SK-N-SH (cell line): ENCODE measurements around the gene ALOXE3. TPM values are rescaled to one million over a fixed set of nuclear protein-coding genes. Genes with fewer than 3 reads are reported as not detected.

ENCODE experiments used
- CTCF ChIA-PET: fragments of 300-600, 350-600 bp; formaldehyde crosslinking; extraction: SDS; loops from one replicate; lab custom pipeline; 2021; lab: Yijun Ruan, JAX
- POLR2A ChIA-PET: fragments of 350-600 bp; sonication (Branson Sonifier 250); formaldehyde crosslinking; extraction: SDS; loops from one replicate; lab custom pipeline; 2020; ENCODE audit warnings: antibody characterized with exemption, inconsistent platforms; lab: Yijun Ruan, JAX
- DNase-seq: peaks from one replicate; pipeline ENCODE4 v3.0.0; 2012
- H2AFZ ChIP-seq: fragments of 200-600 bp; sonication (generic); 2 replicates; pipeline ENCODE4 v1.8.1; 2016; ENCODE audit warnings: antibody characterized with exemption, mild to moderate bottlenecking, low read depth
- H3F3A ChIP-seq: fragments of 200-600 bp; sonication (generic); replicated peaks from 2 replicates; pipeline ENCODE3; 2016; ENCODE audit warnings: antibody characterized with exemption, mild to moderate bottlenecking; ENCODE audit not compliant: insufficient read depth
- H3K27ac ChIP-seq, 2 experiments: fragments of 200-500 bp in 1 of 2; fragments of 200-600 bp in 1 of 2; sonication (Bioruptor generic) in 1 of 2; sonication (generic), shearing (Covaris generic) in 1 of 2; 2 replicates each; pipeline versions ENCODE4 v1.5.1 to v1.6.1; 2014 to 2016; ENCODE audit warnings: low read depth in 2 of 2, inconsistent platforms in 1 of 2, low read length in 1 of 2, mild to moderate bottlenecking in 1 of 2, mixed read lengths in 1 of 2
- H3K27me3 ChIP-seq: fragments of 200-600 bp; sonication (generic), shearing (Covaris generic); 2 replicates; pipeline ENCODE4 v1.6.1; 2016; ENCODE audit warnings: mixed run types; ENCODE audit not compliant: insufficient read depth
- H3K36me3 ChIP-seq, 2 experiments: fragments of 200-500 bp in 1 of 2; fragments of 200-600 bp in 1 of 2; sonication (Bioruptor generic) in 1 of 2; sonication (generic) in 1 of 2; replicated peaks in 1 of 2; 2 replicates each; pipeline versions ENCODE3 to v1.5.1; 2014 to 2016; ENCODE audit warnings: low read length in 1 of 2, mild to moderate bottlenecking in 1 of 2; ENCODE audit not compliant: insufficient read depth in 2 of 2, control insufficient read depth in 1 of 2
- H3K4me1 ChIP-seq, 2 experiments: fragments of 200-500 bp in 1 of 2; fragments of 200-600 bp in 1 of 2; sonication (Bioruptor generic) in 1 of 2; sonication (generic), shearing (Covaris generic) in 1 of 2; 2 replicates each; pipeline versions ENCODE4 v1.5.1 to v1.6.1; 2014 to 2016; ENCODE audit warnings: low read depth in 1 of 2, low read length in 1 of 2, mixed run types in 1 of 2; ENCODE audit not compliant: insufficient read depth in 2 of 2, control insufficient read depth in 1 of 2
- H3K4me2 ChIP-seq: fragments of 200-600 bp; sonication (generic), shearing (Covaris generic); 2 replicates; pipeline ENCODE4 v1.6.1; 2017; ENCODE audit warnings: mixed run types
- H3K4me3 ChIP-seq, 2 experiments: fragments of 200-500 bp in 1 of 2; fragments of 200-600 bp in 1 of 2; sonication (Bioruptor generic) in 1 of 2; sonication (generic), shearing (Covaris generic) in 1 of 2; 2 replicates each; pipeline versions ENCODE4 v1.5.1 to v1.8.1; 2014 to 2016; ENCODE audit warnings: low read depth in 2 of 2, inconsistent platforms in 1 of 2, low read length in 1 of 2, mild to moderate bottlenecking in 1 of 2, mixed read lengths in 1 of 2, moderate library complexity in 1 of 2
- H3K79me2 ChIP-seq: fragments of 200-600 bp; sonication (generic); 2 replicates; pipeline ENCODE4 v1.8.1; 2017; ENCODE audit warnings: mild to moderate bottlenecking; ENCODE audit not compliant: insufficient read depth
- H3K9ac ChIP-seq: fragments of 200-600 bp; sonication (generic); 2 replicates; pipeline ENCODE4 v1.6.1; 2017; ENCODE audit warnings: mixed run types
- H3K9me2 ChIP-seq: fragments of 200-600 bp; sonication (generic); 2 replicates; pipeline ENCODE4 v1.6.1; 2017; ENCODE audit warnings: mixed run types
- H3K9me3 ChIP-seq: fragments of 200-600 bp; sonication (generic); 2 replicates; pipeline ENCODE4 v1.6.1; 2017; ENCODE audit warnings: mixed run types, mild to moderate bottlenecking, moderate library complexity
- H4K20me1 ChIP-seq: fragments of 200-600 bp; sonication (generic); 2 replicates; pipeline ENCODE4 v1.6.1; 2017; ENCODE audit warnings: mild to moderate bottlenecking, mixed run types; ENCODE audit not compliant: insufficient read depth
- CHD2 ChIP-seq: fragments of 150-350 bp; IDR thresholded peaks from 2 replicates; pipeline ENCODE4 v1.6.1; 2018; ENCODE audit warnings: low read length; ENCODE audit not compliant: partially characterized antibody
- ELF1 ChIP-seq: IDR thresholded peaks from 2 replicates; pipeline ENCODE4 v1.4.0; 2012
- FOSL2 ChIP-seq: IDR thresholded peaks from 2 replicates; pipeline ENCODE4 v1.4.0; 2012; ENCODE audit warnings: low read depth, mild to moderate bottlenecking, moderate library complexity, borderline replicate concordance
- FOXJ3 ChIP-seq: sonication (generic); formaldehyde crosslinking; IDR thresholded peaks from 2 replicates; pipeline ENCODE4 v1.5.1; 2020; ENCODE audit warnings: mild to moderate bottlenecking, missing genetic modification reagents
- GABPA ChIP-seq: IDR thresholded peaks from 2 replicates; pipeline ENCODE4 v1.4.0; 2012; ENCODE audit warnings: low read depth, mild to moderate bottlenecking
- GATA2 ChIP-seq: sonication (generic); formaldehyde crosslinking; IDR thresholded peaks from 2 replicates; pipeline ENCODE4 v1.5.0; 2020; ENCODE audit warnings: mild to moderate bottlenecking, missing genetic modification reagents
- MXI1 ChIP-seq: IDR thresholded peaks from 2 replicates; pipeline ENCODE4 v1.6.1; 2012; ENCODE audit warnings: mild to moderate bottlenecking, low read depth, low read length, improper control_type of control experiment
- NFIC ChIP-seq: IDR thresholded peaks from 2 replicates; pipeline ENCODE4 v1.4.0; 2012; ENCODE audit warnings: borderline replicate concordance
- NRF1 ChIP-seq: IDR thresholded peaks from 2 replicates; pipeline ENCODE4 v1.6.1; 2012; ENCODE audit warnings: low read depth, mild to moderate bottlenecking, low read length
- POLR2AphosphoS5 ChIP-seq: IDR thresholded peaks from 2 replicates; pipeline ENCODE4 v1.6.1; 2012; ENCODE audit warnings: low read depth, low read length
- RAD21 ChIP-seq: IDR thresholded peaks from 2 replicates; pipeline ENCODE4 v1.6.1; 2012; ENCODE audit warnings: mild to moderate bottlenecking, low read length
- RCOR1 ChIP-seq: fragments of 150-350 bp; IDR thresholded peaks from 2 replicates; pipeline ENCODE4 v1.6.1; 2017; ENCODE audit warnings: antibody characterized with exemption, low read length
- RXRA ChIP-seq: IDR thresholded peaks from 2 replicates; pipeline ENCODE4 v1.4.0; 2012; ENCODE audit warnings: low read depth, mild to moderate bottlenecking, borderline replicate concordance
- SIN3A ChIP-seq: IDR thresholded peaks from 2 replicates; pipeline ENCODE4 v1.6.1; 2012; ENCODE audit warnings: low read depth, mild to moderate bottlenecking, low read length, moderate library complexity, borderline replicate concordance
- TAF1 ChIP-seq: IDR thresholded peaks from 2 replicates; pipeline ENCODE4 v1.6.1; 2012; ENCODE audit warnings: low read depth, mild to moderate bottlenecking, low read length, moderate library complexity, borderline replicate concordance
- TCF12 ChIP-seq: IDR thresholded peaks from 2 replicates; pipeline ENCODE4 v1.4.0; 2012
- TEAD4 ChIP-seq: IDR thresholded peaks from 2 replicates; pipeline ENCODE4 v1.4.0; 2012; ENCODE audit warnings: mild to moderate bottlenecking, borderline replicate concordance; ENCODE audit not compliant: insufficient read depth
- YY1 ChIP-seq: IDR thresholded peaks from 2 replicates; pipeline ENCODE4 v1.4.0; 2012; ENCODE audit warnings: low read depth, mild to moderate bottlenecking
- WGBS: methylation state at CpG from one replicate; pipeline ENCODE4 v1.1.6; 2017; ENCODE audit warnings: low lambda C conversion rate; 5-methylcytosine and 5-hydroxymethylcytosine counted together
- polyA plus RNA-seq, 3 experiments: library from polyadenylated mRNA; depleted of rRNA; stranded (reverse); fragments of >200 nt; gene quantifications; 2 replicates each; pipeline ENCODE4 v1.2.3, GENCODE V29; 2012
- TF ChIP-seq, protein P1 (sequence below): fragments of 200-600 bp; sonication (generic); IDR thresholded peaks from 2 replicates; pipeline ENCODE4 v1.6.1; 2017; ENCODE audit warnings: antibody characterized with exemption, mild to moderate bottlenecking, moderate library complexity
- TF ChIP-seq, protein P2 (sequence below): IDR thresholded peaks from 2 replicates; pipeline ENCODE4; 2012
- TF ChIP-seq, protein P3 (sequence below): fragments of 150-350 bp; IDR thresholded peaks from 2 replicates; pipeline ENCODE4 v1.6.1; 2016; ENCODE audit warnings: mild to moderate bottlenecking, low read depth, low read length
- TF ChIP-seq, protein P4 (sequence below): IDR thresholded peaks from 2 replicates; pipeline ENCODE4 v1.4.0; 2012; ENCODE audit warnings: low read depth, borderline replicate concordance

The ALOXE3 gene
- polyA plus RNA-seq, 1 of the 3 experiments (the other 2 are of a cell fraction), result 0.46 TPM

DNA sequence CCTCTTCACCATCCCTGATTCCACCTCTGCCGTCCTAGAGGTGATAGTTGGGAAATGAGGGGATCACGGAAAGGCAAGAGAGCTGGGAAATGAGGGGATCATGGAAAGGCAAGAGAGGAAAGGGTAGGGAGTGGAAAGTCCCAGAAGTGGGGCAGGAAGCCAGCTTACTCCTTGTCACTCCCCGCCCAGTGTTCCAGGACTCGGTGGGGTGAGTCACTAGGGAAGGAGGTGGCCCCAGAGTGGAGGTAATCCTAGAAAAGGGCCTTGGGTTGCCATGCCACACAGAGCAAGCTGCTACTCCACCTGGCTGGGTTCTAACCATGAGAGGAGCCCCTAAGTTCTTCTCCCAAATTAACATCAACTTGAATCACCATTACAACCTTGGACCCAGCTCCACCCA is 14.8 kb downstream of the ALOXE3 start:
- Histone ChIP-seq H3K4me2 (no peak overlapping the region), H3K9me2 (no peaks in the 10 kb centered on the region), H3K79me2 (no peaks in the 10 kb centered on the region), H3K27me3 (no peaks in the 10 kb centered on the region), H3K27ac (no peak overlapping the region), H3F3A (no peaks in the 10 kb centered on the region), H3K9ac (no peak overlapping the region), H3K36me3 (no peaks in the 10 kb centered on the region), H3K4me1 (no peaks in the 10 kb centered on the region), H3K9me3 (no peaks in the 10 kb centered on the region), H2AFZ (no peak overlapping the region), H4K20me1 (no peaks in the 10 kb centered on the region), H3K4me3 (no peak overlapping the region)
- CTCF ChIA-PET, result interaction anchor here (0.9 to 3.1 kb wide), 10 partner anchors 10 to 86 kb away, joined by 3 to 33 read pairs (median 7); partner anchors contain the start of gene ALOXE3
- TF ChIP-seq TEAD4, result no peak
- TF ChIP-seq NRF1, result no peak
- no peak for TF ChIP-seq ELF1
- TF ChIP-seq, protein P1, sequence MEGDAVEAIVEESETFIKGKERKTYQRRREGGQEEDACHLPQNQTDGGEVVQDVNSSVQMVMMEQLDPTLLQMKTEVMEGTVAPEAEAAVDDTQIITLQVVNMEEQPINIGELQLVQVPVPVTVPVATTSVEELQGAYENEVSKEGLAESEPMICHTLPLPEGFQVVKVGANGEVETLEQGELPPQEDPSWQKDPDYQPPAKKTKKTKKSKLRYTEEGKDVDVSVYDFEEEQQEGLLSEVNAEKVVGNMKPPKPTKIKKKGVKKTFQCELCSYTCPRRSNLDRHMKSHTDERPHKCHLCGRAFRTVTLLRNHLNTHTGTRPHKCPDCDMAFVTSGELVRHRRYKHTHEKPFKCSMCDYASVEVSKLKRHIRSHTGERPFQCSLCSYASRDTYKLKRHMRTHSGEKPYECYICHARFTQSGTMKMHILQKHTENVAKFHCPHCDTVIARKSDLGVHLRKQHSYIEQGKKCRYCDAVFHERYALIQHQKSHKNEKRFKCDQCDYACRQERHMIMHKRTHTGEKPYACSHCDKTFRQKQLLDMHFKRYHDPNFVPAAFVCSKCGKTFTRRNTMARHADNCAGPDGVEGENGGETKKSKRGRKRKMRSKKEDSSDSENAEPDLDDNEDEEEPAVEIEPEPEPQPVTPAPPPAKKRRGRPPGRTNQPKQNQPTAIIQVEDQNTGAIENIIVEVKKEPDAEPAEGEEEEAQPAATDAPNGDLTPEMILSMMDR, result no peak
- no peak for TF ChIP-seq TAF1
- no peak for TF ChIP-seq GABPA
- POLR2A ChIA-PET, result no interaction called here
- DNase-seq, result no peak
- 71% methylated on average over 4 of the region's 4 CpGs for WGBS

DNA sequence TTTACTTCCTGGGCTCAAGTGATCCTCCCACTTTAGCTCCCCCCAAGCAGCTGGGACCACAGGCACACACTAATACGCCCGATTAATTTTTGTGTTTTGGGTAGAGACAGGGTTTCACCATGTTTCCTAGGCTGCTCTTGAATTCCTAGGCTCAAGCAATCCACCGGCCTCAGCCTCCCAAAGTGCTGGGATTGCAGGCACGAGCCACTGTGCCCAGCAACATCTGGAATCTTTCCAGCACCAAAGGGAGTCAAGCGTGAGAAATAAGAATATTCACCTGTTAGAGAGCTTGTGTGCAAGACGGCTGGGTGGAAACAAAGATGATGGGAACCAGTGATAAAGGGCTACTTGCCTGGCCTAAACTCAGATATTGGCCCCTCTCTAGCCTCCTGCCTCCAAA is 16.6 kb downstream of the ALOXE3 start:
- H3K4me1 ChIP-seq, result no peaks in the 10 kb centered on the region
- no peaks in the 10 kb centered on the region for H3K9me3 ChIP-seq
- H3K9ac ChIP-seq, result no peak overlapping the region
- H3K4me3 ChIP-seq, result no peak overlapping the region
- H3K9me2 ChIP-seq, result no peaks in the 10 kb centered on the region
- no peak overlapping the region for H3K4me2 ChIP-seq
- H3F3A ChIP-seq, result no peaks in the 10 kb centered on the region
- H4K20me1 ChIP-seq, result no peaks in the 10 kb centered on the region
- 70% methylated on average over 6 of the region's 6 CpGs for WGBS
- TF ChIP-seq CHD2 (no peak), NFIC (no peak), MXI1 (no peak), YY1 (no peak), ELF1 (no peak), GATA2 (CRISPR knock-in tag) (no peak), SIN3A (no peak), FOSL2 (no peak), RCOR1 (no peak), TAF1 (no peak), GABPA (no peak), TCF12 (no peak), POLR2AphosphoS5 (no peak), RXRA (no peak), RAD21 (no peak), FOXJ3 (no peak)
- TF ChIP-seq, protein P2, sequence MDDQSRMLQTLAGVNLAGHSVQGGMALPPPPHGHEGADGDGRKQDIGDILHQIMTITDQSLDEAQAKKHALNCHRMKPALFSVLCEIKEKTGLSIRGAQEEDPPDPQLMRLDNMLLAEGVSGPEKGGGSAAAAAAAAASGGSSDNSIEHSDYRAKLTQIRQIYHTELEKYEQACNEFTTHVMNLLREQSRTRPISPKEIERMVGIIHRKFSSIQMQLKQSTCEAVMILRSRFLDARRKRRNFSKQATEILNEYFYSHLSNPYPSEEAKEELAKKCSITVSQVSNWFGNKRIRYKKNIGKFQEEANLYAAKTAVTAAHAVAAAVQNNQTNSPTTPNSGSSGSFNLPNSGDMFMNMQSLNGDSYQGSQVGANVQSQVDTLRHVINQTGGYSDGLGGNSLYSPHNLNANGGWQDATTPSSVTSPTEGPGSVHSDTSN, result no peak
- TF ChIP-seq, protein P1, result no peak
- TF ChIP-seq, protein P3, sequence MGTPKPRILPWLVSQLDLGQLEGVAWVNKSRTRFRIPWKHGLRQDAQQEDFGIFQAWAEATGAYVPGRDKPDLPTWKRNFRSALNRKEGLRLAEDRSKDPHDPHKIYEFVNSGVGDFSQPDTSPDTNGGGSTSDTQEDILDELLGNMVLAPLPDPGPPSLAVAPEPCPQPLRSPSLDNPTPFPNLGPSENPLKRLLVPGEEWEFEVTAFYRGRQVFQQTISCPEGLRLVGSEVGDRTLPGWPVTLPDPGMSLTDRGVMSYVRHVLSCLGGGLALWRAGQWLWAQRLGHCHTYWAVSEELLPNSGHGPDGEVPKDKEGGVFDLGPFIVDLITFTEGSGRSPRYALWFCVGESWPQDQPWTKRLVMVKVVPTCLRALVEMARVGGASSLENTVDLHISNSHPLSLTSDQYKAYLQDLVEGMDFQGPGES, result no peak
- TF ChIP-seq, protein P4, sequence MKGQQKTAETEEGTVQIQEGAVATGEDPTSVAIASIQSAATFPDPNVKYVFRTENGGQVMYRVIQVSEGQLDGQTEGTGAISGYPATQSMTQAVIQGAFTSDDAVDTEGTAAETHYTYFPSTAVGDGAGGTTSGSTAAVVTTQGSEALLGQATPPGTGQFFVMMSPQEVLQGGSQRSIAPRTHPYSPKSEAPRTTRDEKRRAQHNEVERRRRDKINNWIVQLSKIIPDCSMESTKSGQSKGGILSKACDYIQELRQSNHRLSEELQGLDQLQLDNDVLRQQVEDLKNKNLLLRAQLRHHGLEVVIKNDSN, result no peak
- TF ChIP-seq, all 33 proteins: peak for 0
- H3K36me3 ChIP-seq, result no peaks in the 10 kb centered on the region
- ChIA-PET CTCF (interaction anchor here (1.3 to 3.0 kb wide), 7 partner anchors 8 to 84 kb away, joined by 4 to 21 read pairs (median 9); partner anchors contain the start of gene ALOXE3), POLR2A (interaction anchor here (0.8 kb wide), 1 partner anchor 72 kb away, joined by 3 read pairs; no protein-coding TSS in a partner anchor)
- H3K27ac ChIP-seq, result no peak overlapping the region
- no peaks in the 10 kb centered on the region for H3K79me2 ChIP-seq
- H2AFZ ChIP-seq, result no peak overlapping the region
- no peak for DNase-seq
- no peaks in the 10 kb centered on the region; the same call in 1 of the 2 replicates for H3K27me3 ChIP-seq
